GM04503 (cell line): ENCODE measurements around the gene TM6SF1.
"Not testable (repeated sequence)": the region's sequence is repeated elsewhere in the genome, so short reads cannot be mapped to it uniquely, and the experiment has no call there.

Experiments used
- DNase-seq: peaks from one replicate; pipeline ENCODE4 v3.0.0-alpha.2; 2012; ENCODE audit warnings: low read depth

Gene TM6SF1

GRCh38 chr15:83088876-83089275 lies 18.6 kb upstream of the TM6SF1 start:
- no peak for DNase-seq

GRCh38 chr15:83090465-83090864 lies 17.0 kb upstream of the TM6SF1 start:
- DNase-seq: no peak

DNA sequence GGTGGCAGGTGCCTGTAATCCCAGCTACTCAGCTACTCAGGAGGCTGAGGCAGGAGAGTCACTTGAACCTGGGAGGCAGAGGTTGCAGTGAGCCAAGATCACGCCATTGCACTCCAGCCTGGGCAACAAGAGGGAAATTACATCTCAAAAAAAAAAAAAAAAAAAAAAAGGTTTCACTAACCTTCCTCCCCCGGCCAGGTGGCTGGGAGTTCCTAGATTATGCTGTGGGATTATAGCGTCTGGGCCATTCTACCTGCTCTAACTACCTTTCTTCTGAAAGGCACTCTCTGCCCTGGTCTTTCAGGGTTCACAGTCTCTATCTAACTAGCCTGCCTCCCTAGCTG lies 15.5 kb upstream of the TM6SF1 start:
- not testable (repeated sequence) for DNase-seq

- DNase-seq: no peak
Measured at GRCh38 chr15:83092309-83092976, 15.0 kb upstream of the TM6SF1 start.

DNA sequence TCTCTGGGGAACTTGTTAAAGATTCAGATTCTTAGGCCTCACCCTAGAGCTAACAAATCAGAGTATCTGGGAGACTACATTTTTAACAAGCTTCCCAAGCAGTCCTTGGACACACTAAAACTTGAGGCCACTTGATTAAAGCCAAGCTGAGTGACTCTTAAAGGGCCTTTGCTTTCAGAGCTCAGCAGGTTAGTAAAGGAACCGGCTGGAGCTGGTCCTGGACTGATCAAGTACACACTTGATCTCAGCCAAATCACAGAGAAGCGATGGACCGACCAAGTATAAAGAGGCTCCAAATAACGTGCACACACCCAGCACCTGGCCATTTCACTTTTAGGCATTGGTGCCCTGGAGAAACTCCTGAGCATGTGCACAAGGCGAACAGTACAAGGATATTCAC lies 12.9 kb upstream of the TM6SF1 start:
- no peak for DNase-seq

DNA sequence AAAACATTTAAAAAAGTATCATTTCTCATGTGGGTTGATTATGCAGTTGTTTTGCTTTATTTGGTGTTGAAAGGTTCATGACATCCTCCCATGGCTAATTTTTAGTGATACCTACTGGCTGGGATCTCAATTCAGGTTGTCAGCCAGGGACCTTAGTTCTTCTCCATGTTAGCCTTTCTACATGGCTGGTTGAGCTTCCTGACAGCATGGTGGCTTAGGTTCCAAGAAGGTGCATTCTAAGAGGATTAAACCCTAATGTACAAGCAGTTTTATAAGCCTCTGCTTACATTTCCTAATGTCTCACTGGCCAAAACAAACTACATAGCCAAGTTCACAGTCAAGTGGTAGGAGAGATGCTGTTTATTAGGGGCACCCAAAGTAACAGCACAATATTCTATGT lies 9.4 kb upstream of the TM6SF1 start:
- no peak for DNase-seq

GRCh38 chr15:83099290-83099689 lies 8.2 kb upstream of the TM6SF1 start:
- DNase-seq: no peak

DNA sequence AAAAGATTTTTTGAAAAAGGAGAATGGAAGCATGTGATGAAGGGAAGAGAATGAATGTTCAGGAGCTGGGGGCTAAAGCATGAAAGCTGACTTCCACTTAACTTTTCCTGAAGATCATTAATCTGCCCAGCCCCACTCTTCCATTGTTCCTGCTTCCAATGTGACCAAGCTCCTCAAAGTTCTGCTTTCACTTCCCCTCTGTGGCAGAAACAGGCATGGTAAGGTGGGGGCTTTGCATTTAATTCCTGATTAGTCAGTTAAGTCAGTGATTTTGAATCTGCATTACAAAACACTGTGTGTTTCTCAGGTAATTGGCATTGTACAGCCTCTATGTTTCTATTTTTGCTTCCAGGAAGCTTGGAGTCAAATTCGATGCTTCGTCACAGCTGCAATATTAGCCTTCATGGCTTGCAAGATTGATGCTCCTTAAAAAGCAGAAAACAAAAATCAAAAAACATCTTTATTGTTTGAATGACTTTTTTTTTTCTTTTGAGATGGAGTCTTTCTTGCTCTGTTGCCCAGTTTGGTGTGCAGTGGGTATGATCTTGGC lies 7.3 kb upstream of the TM6SF1 start:
- no peak for DNase-seq

DNA sequence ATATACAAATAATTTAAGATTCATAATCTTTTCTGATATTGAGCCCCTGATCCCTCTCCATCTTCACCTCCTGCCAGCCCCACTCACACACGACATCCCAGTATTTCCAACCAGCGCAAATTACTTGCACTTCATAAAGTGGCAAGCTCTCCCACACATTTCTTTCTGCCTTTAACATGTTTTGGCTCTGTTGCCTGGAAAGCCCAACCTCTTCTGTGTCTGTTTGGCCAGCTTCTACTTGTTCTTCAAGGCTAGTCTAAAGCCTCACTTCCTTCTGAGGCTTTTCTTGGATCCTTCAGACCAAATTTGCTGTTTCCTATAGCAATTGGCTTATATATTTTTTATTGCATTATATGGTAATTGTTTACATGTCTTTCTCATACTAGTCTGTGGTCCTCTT lies 5.1 kb upstream of the TM6SF1 start:
- DNase-seq: no peak

DNA sequence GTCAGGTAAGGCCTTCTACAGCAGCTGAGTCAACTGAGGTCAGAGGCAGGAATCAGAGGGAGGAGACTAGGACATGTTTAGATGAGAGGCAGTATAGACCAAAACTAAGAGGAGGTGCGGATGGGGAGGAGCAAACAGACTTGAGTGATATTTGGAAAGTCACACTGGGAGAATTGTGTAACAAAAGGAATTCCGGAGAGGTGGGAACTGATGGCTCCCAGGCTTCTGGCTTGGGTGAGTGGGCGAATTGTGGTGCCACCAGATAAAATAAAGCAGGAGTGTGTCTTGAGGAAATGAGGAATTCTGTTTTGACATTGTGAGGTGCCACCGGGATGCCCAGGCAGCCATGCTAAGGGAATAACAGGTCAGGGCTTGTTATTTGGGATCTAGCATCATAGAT lies 3.3 kb upstream of the TM6SF1 start:
- DNase-seq: no peak

DNA sequence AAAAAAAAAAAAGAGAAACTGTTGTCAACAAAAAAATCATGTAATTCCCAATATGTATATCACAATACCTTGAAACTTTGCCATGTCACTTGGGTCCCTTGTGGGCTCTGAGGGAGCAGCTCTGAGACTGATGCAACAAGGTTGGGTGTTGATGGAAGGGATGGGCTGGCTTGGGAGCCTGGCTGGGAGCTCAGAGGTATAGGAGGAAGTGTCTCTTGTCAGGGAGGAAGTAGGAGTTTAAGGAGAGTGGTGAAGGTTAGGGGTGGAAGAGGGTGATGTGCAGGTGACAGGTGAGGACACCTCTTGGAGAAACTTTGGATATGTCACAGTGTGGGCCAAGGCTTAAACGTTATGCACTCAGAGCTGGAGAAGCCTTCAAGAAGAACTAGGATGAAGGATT lies 2.0 kb upstream of the TM6SF1 start:
- DNase-seq: no peak

DNA sequence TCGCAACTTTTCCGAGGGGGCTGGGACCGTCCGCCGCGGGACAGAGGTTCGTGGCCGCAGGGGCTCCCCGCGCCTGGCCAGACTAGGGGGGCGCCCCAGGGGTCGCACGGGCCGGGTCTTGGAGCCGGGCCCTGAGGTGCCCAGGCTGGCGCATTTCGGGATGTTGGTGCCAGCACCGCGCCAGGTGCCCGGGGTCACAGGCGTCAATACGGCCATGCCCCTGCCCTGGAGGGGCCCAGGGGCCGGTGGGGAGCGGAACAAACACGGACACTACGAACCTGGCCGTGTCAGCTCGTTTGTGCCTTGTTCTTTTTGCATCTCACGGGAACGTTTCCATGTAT lies 366 bp downstream of the TM6SF1 start:
- DNase-seq: no peak

DNA sequence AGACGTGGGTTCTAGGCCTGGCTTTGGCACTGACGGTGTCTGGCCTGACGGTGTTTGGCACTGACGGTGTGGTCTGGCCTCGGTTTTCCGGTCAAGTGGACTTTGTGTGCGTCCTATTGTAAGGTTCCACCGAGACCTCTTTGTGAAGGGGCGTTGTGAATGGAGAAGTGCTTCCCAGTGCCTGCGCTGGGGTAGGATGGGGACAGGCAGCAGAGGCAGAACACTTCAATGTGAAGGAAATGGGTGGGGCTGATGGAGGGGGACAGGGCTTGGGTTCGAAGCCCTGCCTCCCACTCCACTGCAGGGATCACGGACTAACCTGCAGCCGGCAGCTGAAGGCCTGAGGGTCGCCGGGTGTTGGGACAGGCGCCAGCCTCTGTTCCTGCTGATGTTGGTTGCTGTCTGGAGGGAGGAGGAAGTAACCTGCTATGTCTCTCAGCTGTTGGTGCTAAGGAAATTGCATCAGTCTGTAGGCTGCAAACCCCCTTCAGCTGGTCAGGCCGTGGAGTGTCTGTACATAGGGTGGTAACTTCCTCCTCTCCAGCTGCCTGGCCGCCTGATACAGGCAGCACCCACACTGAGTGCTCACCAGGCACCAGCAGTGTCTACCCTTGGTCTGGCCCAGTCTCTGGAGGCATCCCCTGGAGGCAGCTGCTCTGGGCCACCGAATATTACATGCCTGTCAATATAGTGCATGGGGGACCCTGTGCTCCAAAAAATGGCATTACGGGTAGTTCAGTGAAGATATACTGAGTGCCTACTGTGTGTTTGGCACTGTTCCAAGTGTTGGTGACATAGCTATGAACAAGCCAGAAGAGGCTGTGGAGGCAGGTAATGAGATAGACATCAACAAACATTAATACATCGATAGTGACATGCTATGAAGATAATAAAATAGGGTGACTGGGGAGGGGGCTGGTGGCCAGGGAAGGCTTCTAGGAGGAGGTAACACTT lies 1.1 kb downstream of the TM6SF1 start:
- DNase-seq: no peak

DNA sequence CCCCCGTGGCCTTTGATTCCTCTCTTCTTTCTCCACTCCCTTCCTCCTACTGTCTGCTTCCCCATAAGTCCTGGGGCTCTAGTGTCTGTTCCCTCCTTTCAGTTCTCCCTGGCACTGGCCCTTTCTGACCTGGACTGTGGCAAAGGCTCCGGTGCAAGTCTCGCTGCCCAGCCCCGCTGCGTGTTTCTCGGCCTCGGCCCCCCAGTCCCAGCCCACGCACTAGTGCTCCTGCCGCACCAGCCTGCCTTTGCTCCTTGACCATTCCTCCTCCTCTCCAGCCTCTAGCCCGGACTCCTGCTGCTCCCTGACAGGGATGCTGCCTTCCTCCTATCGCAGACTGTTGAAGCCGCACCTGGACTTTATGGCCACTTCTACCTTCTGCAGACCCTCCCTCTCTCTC lies 2.1 kb downstream of the TM6SF1 start:
- no peak for DNase-seq

DNA sequence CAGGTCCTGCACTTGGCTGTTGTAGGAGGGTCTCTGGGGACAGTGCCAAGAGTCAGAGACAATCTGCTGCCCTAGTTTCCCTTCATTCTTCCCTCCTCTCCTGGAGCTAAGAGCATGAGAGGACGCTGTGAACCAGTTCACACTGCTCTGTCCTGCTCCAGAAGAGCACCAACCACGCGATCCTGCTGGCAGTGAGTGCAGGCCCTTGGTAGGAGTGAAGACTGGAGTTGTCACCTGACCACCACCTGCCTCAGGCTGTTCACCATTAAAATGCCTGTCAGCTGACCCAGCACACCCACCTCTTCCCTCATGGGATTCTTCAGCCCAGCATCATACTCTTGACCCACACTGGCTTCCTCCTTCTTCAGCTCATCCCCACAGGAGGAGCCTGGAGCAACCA lies 2.9 kb downstream of the TM6SF1 start:
- no peak for DNase-seq

GRCh38 chr15:83111149-83111548 lies 3.7 kb downstream of the TM6SF1 start:
- no peak for DNase-seq

GRCh38 chr15:83112233-83112955 lies 4.9 kb downstream of the TM6SF1 start:
- no peak for DNase-seq

GRCh38 chr15:83112956-83113299 lies 5.5 kb downstream of the TM6SF1 start:
- DNase-seq: no peak

GRCh38 chr15:83113881-83114674 lies 6.6 kb downstream of the TM6SF1 start:
- DNase-seq: no peak

DNA sequence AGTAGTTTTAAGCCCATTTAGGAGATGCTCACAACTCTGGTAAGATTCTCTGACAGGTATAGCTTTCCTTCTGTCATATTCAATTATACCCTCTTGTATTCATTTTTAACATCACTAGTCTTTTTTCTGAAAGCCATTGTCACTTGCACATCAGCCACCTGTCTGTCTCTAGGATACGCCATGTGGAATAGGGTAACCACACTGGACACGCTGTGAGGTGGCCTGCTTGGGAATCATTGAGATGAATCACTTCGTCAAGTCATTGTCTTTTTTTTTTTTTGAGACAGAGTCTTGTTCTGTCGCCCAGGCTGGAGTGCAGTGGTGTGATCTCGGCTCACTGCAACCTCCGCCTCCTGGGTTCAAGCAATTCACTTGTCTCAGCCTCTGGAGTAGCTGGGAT lies 7.4 kb downstream of the TM6SF1 start:
- DNase-seq: no peak

- no peak for DNase-seq
Measured at GRCh38 chr15:83115410-83115809, 8.0 kb downstream of the TM6SF1 start.
